ENCODE measurements around the gene NFKBIE. TPM values are rescaled to one million over a fixed set of nuclear protein-coding genes. Genes with fewer than 3 reads are reported as not detected.
A peak's percentile ranks its signal among the peaks of the same experiment; 100 is the strongest.

The NFKBIE gene
- total RNA-seq, 6 donors from 2014 or later: 7.8 to 27.0 (median 13.6) TPM

DNA sequence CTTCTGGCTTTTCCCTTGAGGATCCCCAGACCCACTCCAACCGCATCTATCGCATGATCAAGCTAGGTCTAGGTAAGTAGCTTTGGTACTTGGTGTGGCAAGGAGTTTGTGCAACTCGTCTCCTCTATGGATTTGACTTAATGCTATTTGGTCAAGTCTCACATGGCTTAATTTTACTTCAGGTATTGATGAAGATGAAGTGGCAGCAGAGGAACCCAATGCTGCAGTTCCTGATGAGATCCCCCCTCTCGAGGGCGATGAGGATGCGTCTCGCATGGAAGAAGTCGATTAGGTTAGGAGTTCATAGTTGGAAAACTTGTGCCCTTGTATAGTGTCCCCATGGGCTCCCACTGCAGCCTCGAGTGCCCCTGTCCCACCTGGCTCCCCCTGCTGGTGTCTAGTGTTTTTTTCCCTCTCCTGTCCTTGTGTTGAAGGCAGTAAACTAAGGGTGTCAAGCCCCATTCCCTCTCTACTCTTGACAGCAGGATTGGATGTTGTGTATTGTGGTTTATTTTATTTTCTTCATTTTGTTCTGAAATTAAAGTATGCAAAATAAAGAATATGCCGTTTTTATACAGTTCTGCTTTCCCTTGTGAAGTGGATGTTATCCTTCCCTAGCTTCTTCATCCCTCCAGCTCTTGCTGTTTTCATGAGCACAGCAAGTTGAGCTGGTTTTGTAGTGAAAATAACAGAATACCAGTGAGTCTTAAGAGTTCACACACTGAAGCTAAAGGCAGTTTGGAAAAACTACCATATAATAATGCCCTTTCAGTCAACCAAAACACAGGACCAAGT, 11.8 kb downstream of the NFKBIE start:
- Histone ChIP-seq H3K27ac (no peak overlapping the region), H3K4me3 (no peak overlapping the region), H3K4me1 (peaks cover 20 to 35% (median 27%) of the 10 kb centered on the region in 4 donors), H3K27me3 (no peaks in the 10 kb centered on the region), H3K9me3 (no peaks in the 10 kb centered on the region), H3K36me3 (peaks cover 52 to 75% (median 66%) of the 10 kb centered on the region in 4 donors)
- ATAC-seq (ENCODE audit: low FRiP score in 2 of 2): no peak
- no peak for DNase-seq
- no peak for TF ChIP-seq EP300 (IDR thresholded peaks at IDR 0.05)
- TF ChIP-seq, protein P1, sequence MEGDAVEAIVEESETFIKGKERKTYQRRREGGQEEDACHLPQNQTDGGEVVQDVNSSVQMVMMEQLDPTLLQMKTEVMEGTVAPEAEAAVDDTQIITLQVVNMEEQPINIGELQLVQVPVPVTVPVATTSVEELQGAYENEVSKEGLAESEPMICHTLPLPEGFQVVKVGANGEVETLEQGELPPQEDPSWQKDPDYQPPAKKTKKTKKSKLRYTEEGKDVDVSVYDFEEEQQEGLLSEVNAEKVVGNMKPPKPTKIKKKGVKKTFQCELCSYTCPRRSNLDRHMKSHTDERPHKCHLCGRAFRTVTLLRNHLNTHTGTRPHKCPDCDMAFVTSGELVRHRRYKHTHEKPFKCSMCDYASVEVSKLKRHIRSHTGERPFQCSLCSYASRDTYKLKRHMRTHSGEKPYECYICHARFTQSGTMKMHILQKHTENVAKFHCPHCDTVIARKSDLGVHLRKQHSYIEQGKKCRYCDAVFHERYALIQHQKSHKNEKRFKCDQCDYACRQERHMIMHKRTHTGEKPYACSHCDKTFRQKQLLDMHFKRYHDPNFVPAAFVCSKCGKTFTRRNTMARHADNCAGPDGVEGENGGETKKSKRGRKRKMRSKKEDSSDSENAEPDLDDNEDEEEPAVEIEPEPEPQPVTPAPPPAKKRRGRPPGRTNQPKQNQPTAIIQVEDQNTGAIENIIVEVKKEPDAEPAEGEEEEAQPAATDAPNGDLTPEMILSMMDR (IDR thresholded peaks at IDR 0.05): peak in 2 of 6 experiments; percentile 11 to 16
- 71 to 82% methylated on average over 10 of the region's 10 CpGs for WGBS, 2 donors

DNA sequence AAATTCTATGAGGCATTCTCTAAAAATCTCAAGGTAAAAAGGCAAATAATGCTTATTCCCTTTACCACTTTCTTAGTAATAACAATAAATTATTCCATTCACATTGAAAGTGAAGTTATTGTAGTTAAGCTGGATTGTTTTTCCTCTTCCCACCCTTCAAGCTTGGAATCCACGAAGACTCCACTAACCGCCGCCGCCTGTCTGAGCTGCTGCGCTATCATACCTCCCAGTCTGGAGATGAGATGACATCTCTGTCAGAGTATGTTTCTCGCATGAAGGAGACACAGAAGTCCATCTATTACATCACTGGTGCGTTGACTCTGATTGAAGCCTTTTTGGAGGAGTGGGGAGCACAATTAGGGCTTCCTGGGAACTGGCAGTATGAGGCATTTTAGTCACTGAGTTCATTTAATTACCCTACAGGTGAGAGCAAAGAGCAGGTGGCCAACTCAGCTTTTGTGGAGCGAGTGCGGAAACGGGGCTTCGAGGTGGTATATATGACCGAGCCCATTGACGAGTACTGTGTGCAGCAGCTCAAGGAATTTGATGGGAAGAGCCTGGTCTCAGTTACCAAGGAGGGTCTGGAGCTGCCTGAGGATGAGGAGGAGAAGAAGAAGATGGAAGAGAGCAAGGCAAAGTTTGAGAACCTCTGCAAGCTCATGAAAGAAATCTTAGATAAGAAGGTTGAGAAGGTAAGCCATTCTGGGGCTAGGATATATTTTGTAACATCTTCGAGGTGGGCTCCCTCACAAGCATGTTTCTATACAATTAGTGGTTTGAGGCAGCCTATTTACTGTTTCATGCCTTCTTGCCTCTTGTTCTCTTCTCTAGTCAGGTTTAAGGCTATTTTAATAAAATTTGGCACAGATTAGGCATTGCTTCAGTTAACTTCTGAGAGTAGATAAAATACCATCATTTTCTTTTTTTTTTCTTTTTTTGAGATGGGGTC, 13.5 kb downstream of the NFKBIE start:
- WGBS, 2 donors: 91 to 92% methylated on average over 14 of the region's 14 CpGs
- Histone ChIP-seq H3K4me3 (no peak overlapping the region), H3K27ac (no peak overlapping the region), H3K27me3 (no peaks in the 10 kb centered on the region), H3K36me3 (peaks cover 52 to 70% (median 66%) of the 10 kb centered on the region in 4 donors), H3K4me1 (peaks cover 20 to 33% (median 26%) of the 10 kb centered on the region in 4 donors), H3K9me3 (no peaks in the 10 kb centered on the region)
- DNase-seq: no peak
- ATAC-seq (ENCODE audit: low FRiP score in 2 of 2): no peak
- TF ChIP-seq, protein P1 (IDR thresholded peaks at IDR 0.05): no peak
- TF ChIP-seq POLR2A (IDR thresholded peaks at IDR 0.05) (no peak), POLR2AphosphoS5 (IDR thresholded peaks at IDR 0.05) (no peak), EP300 (IDR thresholded peaks at IDR 0.05) (no peak)

GRCh38 chr6:44250718-44251123, 14.6 kb downstream of the NFKBIE start:
- no peak overlapping the region for H3K4me3 ChIP-seq
- DNase-seq (no peak), ATAC-seq (ENCODE audit: low FRiP score in 2 of 2) (no peak)
- H3K4me1 ChIP-seq: peaks cover 15 to 24% (median 19%) of the 10 kb centered on the region in 4 donors
- H3K27me3 ChIP-seq: no peaks in the 10 kb centered on the region
- H3K36me3 ChIP-seq: peaks cover 52 to 70% (median 66%) of the 10 kb centered on the region in 4 donors
- H3K9me3 ChIP-seq: no peaks in the 10 kb centered on the region
- TF ChIP-seq, protein P1 (IDR thresholded peaks at IDR 0.05): no peak
- TF ChIP-seq POLR2AphosphoS5 (IDR thresholded peaks at IDR 0.05): no peak
- no peak for TF ChIP-seq POLR2A (IDR thresholded peaks at IDR 0.05)
- TF ChIP-seq EP300 (IDR thresholded peaks at IDR 0.05): no peak
- 81 to 83% methylated on average over 3 of the region's 3 CpGs for WGBS, 2 donors
- H3K27ac ChIP-seq: no peak overlapping the region

- H3K4me3 ChIP-seq: no peak overlapping the region
- H3K9me3 ChIP-seq: no peaks in the 10 kb centered on the region
- DNase-seq (no peak), ATAC-seq (ENCODE audit: low FRiP score in 2 of 2) (no peak)
- WGBS, 2 donors: 69 to 71% methylated on average over 6 of the region's 6 CpGs
- H3K4me1 ChIP-seq: peaks cover 15 to 28% (median 23%) of the 10 kb centered on the region in 4 donors
- H3K36me3 ChIP-seq: peaks cover 52 to 67% (median 64%) of the 10 kb centered on the region in 4 donors
- H3K27ac ChIP-seq: no peak overlapping the region
- TF ChIP-seq EP300 (IDR thresholded peaks at IDR 0.05): no peak
- TF ChIP-seq, protein P1 (IDR thresholded peaks at IDR 0.05): no peak
- no peak for TF ChIP-seq POLR2A (IDR thresholded peaks at IDR 0.05)
- H3K27me3 ChIP-seq: no peaks in the 10 kb centered on the region
Observed at GRCh38 chr6:44250067-44250717, 15.2 kb downstream of the NFKBIE start.

All from upper lobe of left lung (tissue), 6 donors.